ENCODE measurements around the gene LRRC27.

GRCh38 chr10:132350946-132351345 lies 19.0 kb downstream of the LRRC27 start:
- TF ChIP-seq POLR2A (IDR thresholded peaks at IDR 0.05) (no peak), CTCF (IDR thresholded peaks at IDR 0.05) (no peak), EP300 (IDR thresholded peaks at IDR 0.05) (no peak), POLR2AphosphoS5 (IDR thresholded peaks at IDR 0.05) (no peak)
